Activated CD8-positive, alpha-beta memory T cell treated with anti-CD3 and anti-CD28 coated beads for 1 hour (primary cell): ENCODE measurements around the gene PINLYP.
"Not testable (repeated sequence)": the region's sequence is repeated elsewhere in the genome, so short reads cannot be mapped to it uniquely, and the experiment has no call there.

ENCODE experiments used
- DNase-seq, 2 donors: peaks; one replicate each; pipeline ENCODE4 v3.0.0-alpha.2; 2020; ENCODE audit warnings: low read depth in 1 of 2; ENCODE audit errors: extremely low read depth in 1 of 2

Gene PINLYP

DNA sequence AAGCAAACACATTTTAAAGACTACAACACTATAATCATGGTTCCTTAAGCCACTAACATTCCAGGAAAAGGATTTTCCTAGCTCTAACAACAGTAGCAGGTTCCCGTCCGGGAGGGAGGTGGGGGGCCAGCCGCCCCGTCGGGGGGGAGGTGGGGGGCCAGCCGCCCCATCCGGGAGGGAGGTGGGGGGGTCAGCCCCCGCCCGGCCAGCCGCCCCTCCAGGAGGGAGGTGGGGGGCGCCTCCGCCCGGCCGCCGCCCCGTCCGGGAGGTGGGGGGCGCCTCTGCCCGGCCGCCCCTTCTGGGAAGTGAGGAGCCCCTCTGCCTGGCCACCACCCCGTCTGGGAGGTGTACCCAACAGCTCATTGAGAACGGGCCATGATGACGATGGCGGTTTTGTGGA lies 27.7 kb upstream of the PINLYP start:
- not testable (repeated sequence) for DNase-seq

DNA sequence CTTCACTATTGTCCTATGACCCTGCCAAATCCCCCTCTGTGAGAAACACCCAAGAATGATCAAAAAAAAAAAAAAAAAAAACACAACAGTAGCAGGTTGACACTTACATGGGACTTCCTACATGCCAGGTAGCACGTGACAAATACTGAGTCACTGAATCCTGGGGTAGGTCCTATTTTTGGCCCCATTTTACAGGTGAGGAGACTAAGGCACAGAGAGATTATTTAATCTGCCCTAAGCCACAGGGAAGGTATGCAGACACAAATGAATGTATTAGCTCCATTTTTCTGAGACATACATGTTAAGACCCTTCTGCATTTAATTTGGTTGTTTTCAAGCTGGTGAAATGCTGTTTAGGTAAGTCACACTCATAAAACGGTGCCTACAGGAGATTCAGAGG lies 26.9 kb upstream of the PINLYP start:
- no peak for DNase-seq

DNA sequence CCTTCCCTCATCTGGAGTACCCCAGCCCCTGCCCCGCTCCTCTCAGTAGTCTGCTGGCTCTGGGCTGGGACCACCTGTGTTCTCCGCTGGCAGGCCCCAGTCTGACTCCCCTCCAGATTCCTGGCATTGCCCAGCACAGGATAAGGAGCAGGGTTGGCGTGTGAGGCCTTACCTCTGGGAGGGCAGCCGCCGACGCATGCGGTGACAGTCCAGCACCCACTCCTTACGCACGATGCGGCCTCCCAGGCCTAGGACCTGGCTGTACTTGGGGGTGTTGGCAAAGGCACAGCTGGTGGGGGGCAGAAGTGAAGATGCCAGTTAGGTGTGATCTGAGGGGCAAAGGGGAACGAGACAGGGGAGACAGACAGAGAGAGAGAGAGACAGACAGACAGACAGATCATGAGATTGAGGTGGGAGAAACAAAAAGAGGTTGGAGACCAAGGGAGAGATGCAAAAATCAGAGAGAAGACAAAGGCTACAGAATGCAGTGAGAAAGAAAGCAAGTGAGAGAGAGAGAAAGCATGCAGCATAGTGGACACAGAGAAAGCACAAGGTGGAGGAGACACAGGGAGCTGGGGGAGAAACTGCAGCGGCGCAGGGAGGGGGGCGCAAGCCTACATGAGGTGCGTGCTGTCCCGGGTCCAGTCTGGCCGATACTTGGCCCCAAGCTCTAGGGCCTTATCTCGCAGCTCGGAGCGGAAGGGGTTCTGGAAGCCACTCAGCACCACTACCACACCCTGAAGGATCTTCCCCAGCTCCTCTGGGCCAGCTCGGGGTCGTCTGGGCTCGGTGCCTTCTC lies 24.0 kb upstream of the PINLYP start:
- DNase-seq, result no peak

DNA sequence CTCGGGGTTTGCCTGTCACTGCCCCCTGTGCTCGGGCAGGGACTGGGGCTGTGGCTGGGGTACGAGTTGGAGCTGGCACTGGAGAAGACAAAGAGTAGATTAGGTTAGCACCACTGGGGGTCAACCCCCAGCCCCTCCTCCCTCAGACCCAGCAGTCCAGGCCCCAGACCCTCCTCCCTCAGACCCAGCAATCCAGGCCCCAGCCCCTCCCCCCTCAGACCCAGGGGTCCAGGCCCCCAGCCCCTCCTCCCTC lies 23.5 kb upstream of the PINLYP start:
- DNase-seq, result no peak

DNA sequence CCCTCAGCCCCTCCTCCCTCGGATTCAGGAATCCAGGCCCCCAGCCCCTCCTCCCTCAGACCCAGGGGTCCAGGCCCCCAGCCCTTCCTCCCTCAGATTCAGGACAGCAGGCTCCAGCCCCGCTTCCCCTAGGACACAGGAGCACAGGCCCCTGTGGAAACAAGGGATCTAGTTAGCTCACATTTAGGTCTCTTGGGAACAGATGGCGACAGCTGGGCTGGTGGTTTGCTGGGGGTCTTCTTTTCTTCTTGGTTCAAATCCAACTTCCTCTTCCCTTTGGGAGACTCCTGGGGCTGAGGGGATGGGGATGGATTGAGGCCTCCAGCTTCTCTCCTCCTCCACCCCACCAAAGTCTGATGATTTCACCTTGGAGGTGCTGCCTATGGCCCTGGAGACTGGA lies 23.0 kb upstream of the PINLYP start:
- DNase-seq, result no peak

DNA sequence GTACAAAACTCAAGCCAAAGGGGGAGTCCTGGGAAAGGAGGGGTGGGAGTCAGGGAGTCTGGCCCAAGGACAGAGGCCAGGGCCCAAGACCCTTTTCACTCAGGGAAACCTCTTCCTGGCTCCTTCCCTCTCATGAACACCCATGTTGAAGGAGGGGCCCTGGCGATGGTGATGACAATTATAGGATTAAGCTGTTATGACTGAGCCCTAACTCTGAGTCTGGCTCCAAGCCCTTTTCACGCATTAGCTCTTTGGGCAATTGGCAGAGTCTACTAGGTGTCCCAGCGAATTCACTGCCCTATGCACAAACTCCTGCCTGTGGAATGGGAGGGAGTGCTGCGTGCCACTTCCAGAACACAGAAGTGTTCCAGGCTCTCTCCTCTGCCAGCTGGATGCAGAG lies 21.9 kb upstream of the PINLYP start:
- DNase-seq, result no peak

DNA sequence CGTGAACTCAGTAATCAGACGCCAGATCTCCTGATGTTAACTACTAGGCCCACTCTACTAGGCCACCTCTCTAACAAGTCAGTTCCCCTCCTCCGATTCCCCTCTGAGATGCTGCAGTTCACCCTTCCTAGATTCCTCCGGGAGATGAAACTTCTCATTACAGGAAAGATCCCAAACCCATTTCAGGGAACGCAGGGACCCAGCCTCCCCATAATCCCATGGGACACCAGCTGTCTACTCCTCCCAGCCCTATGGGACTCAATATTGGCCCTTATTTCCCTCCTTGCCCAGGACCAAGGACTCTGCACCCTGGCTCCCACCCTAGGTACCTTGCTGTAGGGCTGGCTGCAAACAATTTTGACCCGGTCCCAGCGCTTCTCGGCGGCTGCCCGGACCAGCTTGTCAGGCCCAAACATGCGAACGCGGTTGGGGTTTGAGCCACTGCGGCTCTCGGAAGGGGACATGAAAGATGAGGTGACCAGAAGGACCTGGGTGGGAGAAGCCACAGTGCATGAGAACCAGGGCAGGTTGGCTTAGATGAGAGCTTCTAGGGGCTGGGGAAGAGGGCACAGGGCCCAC lies 21.2 kb upstream of the PINLYP start:
- no peak for DNase-seq

DNA sequence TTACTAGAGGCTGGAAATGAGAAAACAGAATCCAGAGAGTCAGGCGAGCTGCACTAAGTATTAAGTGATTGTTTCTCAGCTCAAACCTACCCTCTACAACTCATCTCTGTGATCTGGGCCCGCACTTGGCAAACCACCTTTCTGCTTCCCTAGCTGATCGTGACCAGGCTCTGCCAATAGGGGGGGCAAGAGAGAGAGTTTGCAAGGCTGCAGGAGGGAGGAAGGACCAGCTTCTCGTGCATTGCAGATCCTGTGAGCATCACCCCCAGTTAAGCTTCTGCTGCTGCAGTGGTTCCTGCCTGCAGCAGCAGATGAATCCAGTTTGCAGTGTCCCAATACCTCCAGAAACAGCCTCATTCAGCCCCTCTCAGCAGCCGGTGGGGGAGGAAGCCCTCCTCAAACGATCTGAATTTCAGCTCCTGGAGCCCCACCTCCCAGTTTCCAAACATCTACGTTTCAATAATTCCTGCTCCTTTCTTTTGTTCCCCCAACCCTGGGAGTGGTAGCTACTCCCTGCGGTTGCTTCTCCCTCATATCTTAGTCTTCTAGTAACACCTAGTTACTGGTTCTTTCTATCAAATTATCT lies 20.3 kb upstream of the PINLYP start:
- peak; percentile 67 to 68 for DNase-seq

DNA sequence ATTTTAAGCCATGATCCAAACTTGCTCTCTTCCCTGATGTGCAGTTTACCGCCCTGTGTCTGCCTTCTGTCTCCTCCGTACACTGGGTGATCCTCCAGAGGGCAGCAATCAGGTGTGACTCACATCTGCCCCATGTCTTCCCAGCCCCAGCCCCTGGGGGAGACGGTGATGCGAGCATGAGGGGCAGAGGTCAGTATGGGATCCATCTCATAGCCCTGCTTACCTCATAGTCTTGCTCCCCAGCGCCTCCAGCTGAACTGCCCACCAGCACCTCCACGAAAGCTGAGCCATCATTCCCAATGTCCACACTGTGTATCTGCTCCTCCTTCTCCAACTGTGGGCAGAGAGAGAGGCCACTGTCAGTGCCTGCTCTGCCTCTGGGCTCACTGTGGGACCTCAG lies 14.9 kb upstream of the PINLYP start:
- no peak for DNase-seq

DNA sequence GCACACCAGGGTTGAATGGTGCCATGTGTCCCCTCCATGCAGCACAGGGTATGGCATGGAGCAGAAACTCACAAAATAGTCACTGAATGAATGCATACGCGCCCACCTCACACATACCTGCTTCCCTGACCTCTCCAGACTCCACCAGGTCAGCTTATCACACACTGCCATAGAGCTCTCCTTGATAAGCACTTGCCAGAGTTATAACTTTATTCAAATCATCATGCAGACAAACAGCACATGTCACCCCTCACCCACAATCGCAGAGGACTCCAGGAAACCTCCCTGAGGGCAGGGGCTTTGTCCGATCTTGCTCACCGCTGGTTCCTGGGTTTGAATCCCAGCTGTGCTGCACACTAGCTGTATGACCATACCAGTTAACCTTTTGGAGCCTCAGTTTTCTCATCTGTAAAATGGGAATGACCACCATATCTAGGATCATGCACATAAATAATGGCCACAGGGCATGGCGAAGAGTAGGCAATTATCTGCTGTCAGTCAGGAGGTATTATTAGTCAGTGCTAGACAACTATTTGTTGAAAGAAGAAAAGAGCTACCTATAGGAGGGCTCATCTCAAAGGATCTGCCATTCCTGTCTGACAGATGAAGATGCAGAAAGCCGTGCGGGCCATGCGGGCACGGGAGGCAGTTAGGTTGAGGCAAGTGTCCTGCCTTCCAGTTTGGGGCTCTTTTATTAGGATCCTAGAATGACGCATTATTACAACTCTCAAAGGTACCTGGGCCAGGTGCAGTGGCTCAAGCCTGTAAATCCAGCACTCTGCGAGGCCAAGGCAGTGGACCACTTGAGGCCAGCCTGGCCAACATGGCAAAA lies 14.2 kb upstream of the PINLYP start:
- DNase-seq, result no peak

DNA sequence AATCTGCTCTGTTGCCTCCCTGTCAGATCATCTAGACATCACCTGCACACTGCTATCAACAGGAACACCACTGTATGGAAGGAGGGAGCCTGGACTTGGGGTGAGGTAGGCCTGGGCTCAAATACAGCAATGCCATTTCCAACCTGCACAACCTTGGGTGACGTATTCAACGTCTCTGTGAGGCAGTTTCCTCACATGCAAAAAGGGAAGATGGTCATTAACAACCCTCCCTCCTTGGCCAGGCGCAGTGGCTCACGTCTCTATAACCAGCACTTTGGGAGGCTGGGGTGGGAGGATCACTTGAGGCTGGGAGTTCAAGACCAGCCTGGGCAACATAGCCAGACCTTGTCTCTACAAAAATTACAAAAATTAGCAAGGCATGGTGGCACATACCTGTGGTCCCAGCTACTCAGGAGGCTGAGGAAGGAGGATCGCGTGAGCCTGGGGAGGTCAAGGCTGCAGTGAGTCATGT lies 13.3 kb upstream of the PINLYP start:
- no peak for DNase-seq

DNA sequence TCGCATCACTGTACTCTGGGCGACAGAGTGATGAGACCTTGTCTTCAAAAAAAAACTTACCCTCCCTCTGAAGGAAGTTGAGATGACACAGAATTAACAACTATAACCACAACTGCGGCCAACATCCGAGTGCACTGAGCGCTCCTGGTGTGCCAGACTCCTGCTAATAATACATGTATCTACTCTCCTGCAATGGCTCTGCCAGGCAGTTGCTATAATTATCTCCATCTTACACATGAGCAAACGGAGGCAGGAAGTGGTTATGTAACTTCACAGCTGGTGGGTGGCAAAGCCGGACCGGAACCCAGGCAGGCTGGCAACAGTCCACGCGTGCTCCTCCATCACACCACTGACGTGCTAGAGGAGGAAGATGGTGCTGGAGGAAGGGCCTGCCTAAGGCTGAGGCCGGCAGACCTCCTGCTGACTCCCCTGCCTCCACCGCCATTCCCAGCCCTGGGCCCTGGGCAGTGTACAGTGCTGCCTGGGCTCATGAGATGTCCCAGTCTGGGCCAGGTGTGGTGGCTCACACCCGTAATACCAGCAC lies 12.8 kb upstream of the PINLYP start:
- DNase-seq, result peak; percentile 54

DNA sequence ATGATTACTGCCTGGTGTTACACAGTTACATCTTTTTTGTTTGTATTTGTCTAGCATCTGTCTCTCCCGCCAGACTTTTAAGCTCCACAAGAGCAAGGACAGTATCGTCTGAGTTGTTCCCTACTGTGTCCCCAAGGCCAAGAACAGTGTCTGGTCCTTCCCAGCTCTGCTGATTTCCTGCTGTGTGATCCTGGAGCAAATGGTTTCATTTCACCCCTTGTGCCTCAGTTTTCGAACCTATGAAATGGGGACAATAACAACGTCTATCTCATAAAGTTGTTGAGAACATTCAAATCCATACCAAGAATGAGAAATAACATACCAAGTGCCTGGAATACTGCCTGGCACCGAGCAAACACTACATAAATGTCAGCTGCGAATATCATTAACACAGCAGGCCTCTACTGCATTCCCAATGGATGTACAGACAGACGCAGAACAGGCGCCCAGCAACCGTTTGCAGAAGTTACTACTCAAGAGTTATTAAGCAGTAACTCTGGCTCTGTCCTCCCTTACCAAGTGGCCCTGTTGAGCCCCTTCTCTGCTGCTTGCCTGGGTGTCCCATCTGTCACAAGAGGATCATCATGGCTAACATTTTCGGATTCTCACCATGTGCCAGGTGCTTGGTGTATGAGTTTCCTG lies 11.7 kb upstream of the PINLYP start:
- DNase-seq, result no peak

DNA sequence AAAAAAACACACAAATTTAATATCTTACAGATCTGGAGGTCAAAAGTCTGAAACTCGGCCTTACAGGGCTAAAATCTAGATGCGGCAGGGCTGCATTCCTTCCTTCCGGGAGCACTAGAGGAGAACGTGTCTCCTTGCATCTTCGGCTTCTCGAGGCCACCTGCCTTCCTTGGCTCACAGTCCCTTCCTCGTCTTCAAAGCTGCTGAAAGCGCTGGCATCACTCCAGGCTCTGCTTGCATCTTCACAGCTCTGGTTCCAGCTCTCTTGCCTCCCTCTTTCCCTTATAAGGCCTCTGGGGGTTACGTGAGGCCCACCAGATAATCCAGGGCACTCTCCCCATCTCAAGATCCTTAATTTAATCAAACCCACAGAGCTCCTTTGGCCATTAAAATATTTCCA lies 10.8 kb upstream of the PINLYP start:
- DNase-seq, result no peak

DNA sequence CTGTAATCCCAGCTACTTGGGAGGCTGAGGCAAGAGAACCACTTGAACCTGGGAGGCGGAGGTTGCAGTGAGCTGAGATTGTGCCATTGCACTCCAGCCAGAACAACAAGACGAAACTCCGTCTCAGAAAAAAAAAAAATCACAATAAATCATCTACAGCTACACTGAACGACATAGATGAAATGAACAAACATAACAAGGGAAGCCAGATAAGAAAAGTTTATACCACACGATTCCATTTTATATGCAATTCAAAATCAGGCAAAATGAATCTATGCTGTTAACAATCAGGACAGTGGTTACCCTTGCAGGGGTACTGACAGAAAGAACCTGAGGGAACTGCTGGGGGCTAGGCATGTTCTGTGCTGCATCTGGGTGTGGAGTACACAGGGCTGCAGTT lies 5.9 kb upstream of the PINLYP start:
- no peak for DNase-seq

DNA sequence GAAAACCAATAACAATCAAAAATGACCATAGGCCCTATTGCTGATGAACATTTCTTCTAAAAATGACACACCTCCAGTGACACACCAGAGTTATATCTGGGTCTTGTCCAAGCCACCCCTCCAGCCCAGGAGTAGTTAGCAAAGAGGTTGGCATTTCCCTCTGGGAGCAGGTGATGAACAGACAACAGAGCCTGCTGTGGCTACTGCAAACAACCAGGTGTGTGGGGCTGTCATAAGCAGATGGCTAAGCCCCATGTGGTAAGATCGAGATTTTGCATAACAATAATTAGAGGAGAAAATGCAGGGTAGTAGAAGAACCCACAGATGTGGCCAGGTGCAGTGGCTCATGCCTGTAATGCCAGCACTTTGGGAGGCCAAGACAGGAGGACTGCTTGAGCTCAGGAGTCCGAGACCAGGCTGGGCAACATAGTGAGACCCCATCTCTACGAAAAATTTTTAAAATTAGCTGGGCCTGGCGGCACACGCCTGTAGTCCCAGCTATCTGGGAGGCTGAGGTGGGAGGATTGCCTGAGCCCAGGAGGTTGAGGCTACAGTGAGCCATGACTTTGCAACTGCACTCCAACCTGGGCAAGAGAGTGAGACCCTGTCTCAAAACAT lies 5.3 kb upstream of the PINLYP start:
- DNase-seq, result no peak

DNA sequence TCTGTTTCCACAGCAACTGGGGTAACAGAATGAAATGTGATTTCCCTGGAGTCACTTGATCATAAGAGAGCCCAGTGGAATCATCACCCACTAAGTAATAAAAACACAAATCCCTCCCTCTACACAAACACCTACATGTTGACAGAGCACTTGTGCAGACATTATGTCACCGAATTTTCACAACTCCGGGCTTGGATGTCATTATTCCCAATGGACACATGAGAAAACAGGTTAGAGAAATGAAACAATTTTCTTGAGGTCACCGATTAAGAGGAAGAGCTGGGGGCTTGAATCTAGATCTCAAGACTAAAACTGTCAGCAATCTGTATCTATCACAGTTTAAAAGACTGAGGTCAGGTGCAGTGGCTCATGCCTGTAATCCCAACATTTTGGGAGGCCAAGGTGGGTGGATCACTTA lies 3.4 kb upstream of the PINLYP start:
- DNase-seq, result no peak

DNA sequence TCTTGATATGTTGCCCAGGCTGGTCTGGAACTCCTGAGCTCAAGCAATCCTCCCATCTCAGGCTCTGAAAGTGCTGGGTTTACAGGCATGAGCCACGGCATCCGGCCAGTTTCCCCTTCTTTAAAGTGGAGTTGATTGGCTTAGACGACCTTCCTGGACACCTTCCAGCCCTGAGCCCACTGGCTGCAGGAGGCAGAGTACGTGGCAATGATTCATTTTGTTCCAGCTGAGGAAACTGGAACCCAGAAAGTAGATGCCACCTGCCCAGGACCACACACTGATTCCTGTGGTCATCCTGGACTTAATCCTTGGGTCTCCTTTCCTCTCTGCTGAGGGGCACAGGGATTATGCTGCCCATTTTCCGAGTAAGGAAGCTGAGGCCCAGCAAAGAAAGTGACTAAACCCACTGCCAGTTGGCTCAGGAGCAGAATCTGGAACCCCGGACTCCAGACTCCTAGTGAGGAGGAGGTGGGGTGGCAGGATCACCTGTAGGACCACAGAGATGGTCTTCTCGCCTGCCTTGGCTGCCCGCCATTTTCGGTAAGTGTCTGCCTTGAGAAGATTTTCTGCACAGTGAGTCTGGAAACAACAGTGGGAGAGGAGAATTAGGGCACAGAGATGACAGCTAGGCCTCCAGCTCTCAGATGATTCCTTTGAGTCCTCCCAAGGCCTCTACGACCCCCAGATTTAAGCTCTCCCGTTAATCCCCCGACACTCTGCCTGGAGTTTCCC lies 1.0 kb upstream of the PINLYP start:
- DNase-seq, result no peak

DNA sequence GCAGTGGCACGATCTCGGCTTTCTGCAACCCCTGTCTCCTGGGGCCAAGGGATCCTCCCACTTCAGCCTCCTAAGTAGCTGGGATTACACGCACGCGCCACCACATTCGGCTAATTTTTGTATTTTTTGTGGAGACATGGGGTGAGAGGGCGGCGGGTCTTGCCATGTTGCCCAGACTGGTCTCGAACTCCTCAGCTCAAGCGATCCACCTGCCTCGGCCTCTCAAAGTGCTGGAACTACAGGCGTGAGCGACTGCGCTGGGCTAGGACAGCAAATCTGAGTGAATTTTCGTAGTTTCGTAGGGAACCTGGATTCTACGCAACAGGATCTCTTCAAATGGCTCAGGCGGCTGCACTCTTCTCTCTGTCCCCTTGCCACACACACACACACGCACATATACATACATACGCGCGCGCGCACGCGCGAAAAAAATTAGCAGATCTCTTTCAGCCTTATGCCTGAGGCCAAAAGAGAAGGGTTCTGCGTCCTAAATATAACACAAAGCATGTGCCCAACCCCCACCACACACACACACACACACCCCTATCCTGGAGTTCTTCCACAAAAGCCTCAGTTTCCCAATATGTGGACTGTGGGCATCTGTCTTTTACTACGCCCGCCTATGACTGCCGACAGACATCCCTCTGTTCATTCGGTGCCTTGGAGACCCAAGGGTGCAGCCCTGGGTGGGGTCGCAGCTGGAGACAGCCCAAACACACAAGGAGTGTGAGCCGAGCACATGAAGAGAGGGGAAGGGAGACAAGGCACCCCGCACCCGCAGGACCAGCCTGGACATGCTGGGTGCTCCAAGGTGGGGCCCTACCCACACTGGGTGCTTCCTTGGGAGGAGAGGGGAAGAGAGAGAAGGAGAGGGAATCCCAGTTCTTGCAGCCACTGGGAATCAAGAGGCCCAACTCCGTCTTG lies 616 bp downstream of the PINLYP start:
- DNase-seq, result no peak
